ENCODE measurements around the gene PTPN11.
"Not testable (repeated sequence)": the region's sequence is repeated elsewhere in the genome, so short reads cannot be mapped to it uniquely, and the experiment has no call there.

PTPN11 gene

DNA sequence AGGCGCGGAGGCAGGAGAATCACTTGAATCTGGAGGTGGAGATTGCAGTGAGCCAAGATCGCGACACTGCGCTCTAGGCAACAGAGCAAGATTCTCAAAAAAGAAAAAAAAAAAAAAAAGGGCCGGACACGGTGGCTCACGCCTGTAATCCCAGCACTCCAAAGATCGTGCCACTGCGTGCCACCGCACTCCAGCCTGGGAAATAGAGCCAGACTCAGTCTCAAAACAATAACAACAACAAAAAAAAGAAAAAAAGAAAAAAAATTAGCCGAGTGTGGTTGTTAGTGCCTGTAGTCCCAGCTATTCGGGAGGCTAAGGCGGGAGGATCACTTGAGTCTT, 8.9 kb upstream of the PTPN11 start:
- no peak for DNase-seq

DNA sequence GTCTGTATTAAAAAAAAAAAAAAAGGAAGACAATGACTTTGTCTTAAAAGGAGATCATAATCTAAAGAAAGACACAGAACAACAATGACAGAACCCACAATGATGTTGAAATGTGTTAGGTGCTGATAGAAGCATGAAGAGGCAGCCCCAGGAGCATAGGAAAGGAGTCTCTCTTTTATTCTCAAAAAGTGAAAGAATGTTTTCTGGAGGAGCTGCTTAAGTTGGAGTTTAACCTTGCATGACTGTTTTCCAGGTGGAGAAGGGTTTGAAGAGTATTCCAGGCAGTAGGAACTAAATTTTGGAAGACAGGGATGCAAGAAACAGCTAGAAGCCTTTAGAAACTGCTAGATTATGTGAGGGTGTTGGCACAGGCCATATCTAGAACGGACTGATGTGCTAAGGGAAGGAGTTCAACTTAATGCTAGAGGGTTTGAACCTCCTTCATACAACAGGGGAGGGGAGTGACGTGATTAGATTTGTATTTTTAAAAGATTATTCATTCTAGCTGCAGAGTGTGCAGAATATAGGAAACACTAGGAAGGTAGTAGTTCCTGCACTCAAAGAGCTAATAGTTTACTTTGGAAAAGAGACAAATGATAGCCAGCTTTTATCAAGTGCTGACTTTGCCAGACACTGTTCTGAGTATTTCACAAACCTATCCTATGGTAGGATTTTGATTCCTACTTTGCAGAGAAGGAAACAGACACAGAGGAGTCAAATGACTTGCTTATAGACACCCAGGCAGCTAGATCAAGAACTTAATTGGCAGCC, 4.7 kb upstream of the PTPN11 start:
- DNase-seq, result no peak

DNA sequence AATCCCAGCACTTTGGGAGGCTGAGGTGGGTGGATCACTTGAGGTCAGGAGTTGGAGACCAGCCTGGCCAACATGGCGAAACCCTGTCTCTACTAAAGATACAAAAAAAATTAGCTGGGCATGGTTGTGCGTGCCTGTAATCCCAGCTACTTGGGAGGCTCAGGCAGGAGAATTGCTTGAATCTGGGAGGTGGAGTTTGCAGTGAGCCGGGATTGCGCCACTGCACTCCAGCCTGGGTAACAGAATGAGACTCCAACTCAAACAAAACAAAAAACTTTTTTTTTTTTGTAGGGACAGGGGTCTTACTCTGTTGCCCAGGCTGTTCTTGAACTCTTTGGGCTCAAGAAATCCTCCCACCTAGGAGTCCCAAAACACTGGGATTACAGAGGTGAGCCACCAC, 3.3 kb upstream of the PTPN11 start:
- not testable (repeated sequence) for DNase-seq

DNA sequence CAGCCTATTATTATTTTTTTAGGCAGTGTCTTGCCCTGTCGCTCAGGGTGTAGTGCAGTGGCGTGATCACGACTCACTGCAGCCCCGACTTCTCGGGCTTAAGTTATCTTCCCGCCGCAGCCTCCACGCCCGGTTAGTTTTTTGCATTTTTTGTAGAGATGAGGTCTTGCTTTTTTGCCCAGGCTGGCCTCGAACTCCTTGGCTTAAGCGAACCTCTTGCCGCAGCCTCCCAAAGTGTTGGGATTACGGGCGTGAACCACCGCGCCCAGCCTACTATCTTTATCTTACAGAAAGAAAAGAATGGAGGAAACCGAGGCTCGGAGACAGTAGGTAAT, 507 bp upstream of the PTPN11 start:
- DNase-seq, result no peak

DNA sequence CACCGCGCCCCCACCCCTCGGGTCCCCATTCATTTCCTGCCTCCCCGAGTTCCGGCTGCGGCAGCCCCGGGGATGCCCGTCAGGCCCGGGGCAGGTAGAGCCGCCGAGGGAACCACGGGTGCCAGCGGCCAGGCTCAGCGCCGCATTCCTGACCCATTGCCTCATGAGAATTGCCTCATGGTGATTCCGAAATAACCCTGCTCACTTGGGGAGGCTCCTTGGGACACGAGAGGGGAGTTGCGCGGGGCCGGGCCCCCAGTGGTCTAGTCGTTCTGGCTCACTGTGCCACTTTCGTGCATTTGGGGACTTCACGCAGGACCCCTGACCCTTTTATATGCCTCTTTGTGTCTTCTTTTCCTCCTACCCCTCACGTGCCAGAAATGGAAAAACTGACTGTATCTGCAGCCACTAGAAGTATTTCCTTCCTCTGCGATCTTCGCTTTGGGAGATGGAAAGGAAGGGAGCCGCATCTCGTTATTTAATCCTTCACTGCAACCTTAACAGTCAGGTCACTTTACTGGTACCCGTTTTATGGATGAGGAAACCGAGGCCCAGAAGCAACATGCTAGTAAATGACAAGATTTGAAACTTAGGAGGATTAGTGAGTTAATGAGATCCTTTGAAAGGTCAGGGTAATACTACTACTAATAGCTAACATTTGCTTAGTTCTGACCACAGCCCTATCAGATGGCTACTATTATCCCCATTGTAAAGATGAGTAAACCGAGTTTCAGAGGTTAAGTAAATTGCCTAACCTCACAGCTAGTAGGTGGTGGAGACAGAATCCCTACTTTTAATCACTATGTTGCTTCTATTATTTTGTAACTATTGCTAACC, 768 bp downstream of the PTPN11 start:
- peak in 1 of 2 experiments; percentile 10 for DNase-seq

DNA sequence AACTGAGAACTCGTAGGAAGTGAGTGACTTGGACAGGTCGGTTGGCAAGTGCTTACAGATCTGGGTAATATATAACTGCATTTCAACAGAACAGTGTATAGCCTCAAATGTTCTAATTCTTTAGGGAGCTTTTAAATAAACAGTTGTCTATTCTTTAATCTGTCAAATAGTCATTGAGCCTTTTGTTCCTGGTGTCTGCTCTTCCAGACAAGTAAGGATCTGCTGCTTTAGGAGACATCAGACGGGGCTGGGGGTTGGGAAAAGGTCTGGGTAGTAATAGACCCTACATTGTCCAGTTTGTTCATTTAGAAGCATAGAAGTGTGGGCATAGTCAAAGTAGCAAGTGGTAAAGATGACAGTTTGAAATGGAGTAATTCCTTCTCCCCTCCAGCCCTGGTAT, 2.0 kb downstream of the PTPN11 start:
- no peak for DNase-seq

DNA sequence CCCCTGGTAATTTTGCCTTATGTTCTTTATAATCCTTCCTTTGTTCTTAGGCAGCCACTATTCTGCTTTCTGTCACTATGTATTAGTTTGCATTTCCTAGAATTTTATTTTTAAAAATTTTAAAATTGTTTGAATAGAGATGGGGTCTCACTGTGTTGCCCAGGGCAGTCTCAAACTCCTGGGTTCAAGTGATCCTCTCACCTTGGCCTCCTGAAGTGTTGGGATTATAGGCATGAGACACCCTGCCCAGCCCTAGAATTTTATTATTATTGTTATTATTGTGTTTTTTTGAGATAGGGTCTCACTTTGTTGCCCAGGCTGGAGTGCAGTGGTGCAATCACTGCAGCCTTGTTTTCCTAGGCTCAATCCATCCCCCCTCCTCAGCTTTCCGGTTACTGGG, 2.6 kb downstream of the PTPN11 start:
- DNase-seq, result no peak

DNA sequence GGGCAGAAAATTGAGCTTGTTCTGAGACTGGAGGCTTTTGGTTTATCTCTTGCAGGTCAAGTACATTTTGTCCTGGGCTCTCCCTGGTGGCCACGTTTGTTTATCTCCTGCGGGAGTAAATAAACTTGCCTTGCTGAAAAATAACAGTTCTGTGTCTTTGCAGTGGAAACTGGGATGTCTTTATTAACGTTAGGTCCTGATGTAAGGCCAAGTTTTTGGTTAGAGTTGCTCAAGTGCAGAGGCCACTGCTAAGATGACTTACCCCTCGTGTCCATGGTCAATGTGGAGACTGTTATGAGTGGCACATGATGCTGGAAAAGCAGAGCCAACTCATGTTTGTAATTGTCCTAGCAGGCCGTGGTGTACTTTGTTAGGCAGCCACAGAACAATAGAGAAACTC, 3.8 kb downstream of the PTPN11 start:
- no peak for DNase-seq

DNA sequence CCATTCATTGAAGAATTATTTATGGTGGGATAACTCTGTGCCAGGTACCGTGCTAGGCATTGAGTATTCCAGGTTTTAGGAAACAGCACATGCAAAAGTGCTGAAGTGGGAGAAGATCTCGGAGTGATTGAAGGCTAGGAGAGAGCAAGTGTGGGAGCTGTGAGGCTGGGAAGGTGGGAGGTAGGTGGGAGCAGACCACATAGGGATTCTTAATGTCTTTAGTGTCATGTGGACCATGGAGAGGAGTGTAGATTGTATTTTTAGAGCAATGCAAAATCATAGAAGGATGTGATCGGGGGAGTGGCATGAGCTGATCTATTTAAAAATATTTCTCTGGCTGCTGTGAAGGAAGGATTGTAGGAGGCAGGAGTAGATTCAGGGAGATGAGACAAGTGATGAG, 5.4 kb downstream of the PTPN11 start:
- DNase-seq, result no peak

DNA sequence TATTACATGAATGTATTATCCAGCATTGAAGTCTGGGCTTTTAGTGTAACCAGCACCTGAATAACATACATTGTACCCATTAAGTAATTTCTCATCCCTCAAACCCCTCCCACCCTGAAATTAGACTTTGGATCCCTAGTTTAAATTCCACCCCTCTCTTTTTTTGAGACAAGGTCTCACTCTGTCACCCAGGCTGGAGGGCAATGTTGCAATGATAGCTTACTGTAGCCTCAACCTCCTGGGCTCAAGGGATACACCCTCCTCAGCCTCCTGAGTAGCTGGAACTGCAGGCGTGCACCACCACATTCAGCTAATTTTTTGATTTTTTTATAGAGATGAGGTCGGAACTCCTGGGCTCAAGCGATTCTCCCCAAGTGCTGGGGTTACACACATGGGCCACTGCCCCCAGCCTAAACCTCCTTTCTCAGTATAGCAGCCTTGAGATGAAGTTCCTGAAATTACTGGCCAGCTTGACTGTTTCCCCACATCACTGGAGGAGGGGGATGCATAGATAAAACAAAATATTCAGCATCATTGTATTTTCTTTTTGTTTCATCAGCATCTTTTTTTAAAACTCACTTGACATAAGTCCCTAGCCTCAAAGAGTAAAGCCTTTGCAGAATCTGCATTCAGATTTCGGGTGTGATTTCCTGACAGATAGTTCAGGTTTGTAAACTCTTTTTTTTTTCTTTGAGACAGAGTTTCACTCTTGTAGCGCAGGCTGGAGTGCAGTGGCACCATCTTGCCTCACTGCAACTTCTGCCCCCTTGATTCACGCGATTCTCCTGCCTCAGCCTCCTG, 7.0 kb downstream of the PTPN11 start:
- no peak for DNase-seq

DNA sequence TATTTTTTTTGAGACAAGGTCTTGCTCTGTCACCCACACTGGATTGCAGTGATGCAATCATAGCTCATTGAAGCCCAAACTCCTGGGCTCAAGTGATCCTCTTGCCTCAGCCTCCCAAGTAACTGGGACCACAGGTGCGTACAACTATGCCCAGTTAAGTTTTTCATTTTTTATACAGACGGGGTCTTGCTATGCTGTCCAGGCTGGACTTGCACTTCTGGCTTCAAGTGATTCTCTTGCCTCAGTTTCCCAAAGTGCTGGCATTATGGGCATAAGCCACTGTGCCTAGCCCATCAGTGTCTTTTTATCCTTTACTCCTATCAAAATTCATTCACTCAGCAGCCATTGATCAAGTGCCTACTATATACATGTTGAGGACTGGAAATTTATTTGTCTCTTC, 9.0 kb downstream of the PTPN11 start:
- no peak for DNase-seq

DNA sequence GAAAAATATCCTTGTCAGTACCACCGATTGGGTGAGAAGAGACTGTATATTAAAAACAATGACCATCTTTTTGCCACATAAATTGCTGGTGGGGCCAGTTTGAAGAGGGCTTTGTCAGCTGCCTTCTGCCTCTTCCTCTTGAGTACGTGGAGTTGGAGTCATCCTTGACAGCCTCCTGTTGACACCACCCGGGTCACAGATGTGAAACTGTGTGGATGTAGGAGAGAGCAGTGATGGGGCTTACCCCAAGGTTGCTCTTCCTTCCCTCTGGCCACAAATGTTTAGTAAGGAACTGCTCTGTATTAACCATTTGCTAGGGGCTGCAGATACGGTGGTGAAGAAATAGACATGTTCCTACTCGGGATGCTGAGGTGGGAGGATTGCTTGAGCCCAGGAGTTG, 12.2 kb downstream of the PTPN11 start:
- no peak for DNase-seq

DNA sequence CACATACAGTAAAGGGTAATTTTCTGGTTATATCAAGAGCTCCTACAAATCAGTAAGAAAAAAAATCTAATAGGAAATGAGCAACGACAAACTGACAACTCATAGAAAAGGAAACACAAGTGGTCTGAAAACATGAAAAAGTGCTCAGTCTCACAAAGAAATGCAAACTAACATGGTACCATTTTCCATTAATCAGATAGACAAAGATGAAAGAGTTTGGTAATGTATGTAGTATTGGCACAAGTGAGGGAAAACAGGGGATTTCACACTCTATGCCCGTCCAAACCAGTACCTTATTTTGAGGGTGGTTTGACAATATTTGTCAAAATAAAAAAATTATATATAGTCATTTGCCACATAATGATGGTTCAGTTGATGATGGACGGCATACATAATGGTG, 13.2 kb downstream of the PTPN11 start:
- no peak for DNase-seq

DNA sequence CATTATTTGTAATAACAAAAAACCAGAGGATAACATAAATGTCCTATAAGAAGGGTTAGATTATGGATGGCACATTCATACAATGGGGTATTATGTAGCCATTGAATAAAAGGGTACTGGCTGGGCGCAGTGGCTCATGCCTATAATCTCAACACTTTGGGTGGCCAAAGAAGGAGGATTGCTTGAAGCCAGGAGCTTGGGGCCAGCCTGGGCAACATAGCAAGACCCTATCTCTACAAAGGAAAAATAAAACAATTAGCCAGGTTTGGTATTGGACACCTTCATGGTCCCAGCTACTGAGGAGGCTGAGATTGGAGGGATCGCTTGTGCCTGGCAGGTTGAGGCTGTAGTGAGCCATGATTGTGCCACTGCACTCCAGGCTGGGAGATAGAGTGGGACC, 14.8 kb downstream of the PTPN11 start:
- no peak for DNase-seq

DNA sequence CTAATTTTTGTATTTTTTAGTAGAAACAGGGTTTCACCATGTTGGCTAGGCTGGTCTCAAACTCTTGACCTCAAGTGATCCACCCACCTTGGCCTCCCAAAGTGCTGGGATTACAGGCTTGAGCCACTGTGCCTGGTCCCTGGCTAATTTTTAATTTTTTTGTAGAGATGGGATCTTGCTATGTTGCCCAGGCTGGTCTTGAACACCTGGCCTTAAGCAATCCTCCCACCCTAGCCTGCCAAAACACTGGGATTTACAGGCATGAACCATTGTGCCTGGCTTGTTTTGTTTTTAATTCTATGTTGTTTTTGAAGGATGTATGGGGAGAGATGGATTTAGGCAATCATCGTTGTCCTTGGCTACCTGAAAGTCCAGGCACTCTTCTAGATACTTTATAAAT, 19.9 kb downstream of the PTPN11 start:
- not testable (repeated sequence) for DNase-seq

DNA sequence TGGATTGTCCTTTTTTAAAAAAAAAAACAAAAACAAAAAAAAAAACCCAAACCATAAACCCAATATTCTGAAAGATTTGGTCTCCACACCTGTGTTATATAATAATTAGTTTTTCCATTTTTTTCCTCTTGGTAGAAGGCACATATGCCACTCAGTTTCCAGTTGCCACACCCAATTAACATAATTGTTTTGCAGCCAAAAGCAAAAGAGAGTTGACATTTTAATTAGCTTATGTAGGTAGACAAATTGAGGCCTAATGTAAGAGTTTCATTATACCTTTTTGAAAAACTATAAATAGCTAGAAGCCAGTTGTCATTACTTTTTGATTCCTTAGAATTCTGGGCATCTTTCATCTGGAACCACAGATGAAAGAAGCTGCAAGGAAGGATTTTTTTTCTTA, 21.0 kb downstream of the PTPN11 start:
- DNase-seq, result no peak

DNA sequence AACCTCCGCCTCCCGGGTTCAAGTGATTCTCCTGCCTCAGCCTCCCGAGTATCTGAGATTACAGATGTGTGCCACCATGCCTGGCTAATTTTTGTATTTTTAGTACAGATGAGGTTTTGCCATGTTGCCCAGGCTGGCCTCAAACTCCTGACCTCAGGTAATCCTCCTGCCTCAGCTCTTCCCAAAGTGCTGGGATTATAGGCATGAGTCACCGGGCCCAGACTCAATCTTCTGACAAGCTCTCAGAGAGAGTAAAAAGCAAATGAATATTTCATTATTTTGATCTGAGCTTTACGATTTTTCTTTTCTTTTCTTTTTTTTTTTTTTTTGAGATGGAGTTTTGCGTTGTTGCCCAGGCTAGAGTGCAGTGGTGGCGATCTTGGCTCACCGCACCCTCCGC, 21.9 kb downstream of the PTPN11 start:
- DNase-seq, result not testable (repeated sequence)

DNA sequence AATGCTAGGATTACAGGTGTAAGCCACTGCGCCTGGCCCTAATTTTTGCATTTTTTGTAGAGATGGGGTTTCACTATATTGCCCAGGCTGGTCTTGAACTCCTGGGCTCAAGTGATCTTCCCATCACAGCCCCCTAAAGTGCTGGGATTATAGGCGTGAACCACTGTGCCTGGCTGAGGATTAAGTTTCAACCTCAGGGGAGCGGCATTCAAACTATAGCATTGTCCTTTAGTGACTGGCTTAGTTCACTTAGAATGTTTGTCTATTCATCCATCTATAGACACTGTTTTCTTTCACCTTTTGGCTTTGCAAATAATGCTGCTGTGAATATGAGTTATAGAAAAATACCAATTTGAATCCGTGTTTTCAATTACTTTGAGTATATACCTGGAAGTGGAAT, 25.2 kb downstream of the PTPN11 start:
- no peak for DNase-seq

DNA sequence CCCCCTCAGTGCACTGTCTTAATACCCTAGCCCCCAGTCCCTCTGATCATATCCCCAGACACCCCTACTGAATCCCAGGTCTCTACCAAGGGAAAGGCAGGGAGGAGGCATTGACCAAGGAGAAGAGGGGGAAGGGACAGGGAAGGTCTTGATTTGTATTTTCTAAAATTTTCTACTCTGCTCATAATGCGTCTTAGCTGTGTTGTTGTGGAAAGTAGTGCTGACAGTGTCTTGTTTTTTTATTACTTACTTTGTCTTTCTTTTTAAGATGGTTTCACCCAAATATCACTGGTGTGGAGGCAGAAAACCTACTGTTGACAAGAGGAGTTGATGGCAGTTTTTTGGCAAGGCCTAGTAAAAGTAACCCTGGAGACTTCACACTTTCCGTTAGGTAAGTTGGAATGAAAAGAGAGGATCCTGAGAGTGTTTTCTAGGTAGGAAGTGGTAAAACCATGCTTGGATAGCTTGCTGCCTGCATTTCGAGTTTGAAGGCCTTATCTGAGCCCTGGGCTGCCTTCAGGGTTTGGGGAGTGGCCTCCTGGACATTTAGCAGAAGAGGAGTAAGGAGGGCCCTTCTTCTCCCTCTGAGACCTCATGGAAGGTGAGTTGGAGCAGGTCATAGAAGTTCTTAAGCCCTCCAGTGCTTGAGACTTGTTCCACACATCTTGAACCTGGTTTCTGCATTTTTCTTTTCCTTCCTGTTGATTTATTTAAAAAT, 27.4 kb downstream of the PTPN11 start:
- no peak for DNase-seq

DNA sequence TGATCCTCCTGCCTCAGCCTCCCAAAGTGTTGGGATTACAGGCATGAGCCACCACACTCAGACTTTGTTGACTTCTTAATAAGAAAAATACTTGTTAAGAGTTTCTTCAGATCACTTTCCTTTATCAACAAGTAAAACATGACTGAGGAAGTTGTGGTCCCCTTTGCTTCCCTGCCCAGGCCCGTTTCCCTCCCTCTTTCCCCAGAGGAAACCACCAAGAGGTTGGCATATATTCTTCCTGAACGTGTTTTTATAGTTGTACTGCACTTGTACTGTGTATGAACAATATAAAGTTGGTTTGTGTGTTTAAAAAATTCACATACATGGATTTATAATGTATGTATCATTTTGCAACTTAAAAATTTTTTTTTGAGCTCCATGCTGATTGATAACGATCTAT, 28.4 kb downstream of the PTPN11 start:
- DNase-seq, result no peak

DNA sequence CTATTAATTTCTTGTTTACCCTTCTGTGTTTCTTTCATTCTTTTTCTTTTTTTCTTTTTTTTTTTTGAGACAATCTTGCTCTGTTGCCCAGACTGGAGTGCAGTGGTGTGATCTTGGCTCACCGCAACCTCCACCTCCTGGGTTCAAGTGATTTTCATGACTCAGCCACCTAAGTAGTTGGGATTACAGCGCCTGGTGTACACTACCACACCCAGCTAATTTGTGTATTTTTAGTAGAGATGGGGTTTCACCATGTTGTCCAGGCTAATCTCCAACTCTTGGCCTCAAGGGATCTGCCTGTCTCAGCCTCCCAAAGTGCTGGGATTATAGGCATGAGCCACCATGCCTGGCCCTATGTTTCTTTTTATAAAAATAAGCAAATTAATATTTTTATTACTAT, 29.4 kb downstream of the PTPN11 start:
- DNase-seq, result not testable (repeated sequence)

DNA sequence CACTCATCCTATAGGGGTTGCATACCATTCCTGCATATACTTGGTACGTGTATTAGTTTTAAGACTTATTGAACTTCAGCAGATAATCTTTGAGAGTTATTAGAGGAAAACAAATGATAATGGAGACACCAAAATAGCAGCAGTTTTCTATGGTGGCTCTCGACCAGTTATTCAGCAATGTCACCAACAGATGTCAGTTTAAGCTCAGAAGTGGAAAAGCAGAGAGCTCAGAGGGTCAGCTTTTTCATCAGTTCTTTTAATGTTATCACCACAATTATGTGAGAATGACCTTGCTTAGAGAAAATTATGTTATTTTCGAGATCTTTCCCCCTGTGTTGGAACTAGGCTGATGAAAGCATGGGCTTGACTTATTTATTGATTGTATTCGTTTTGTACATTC, 32.0 kb downstream of the PTPN11 start:
- no peak for DNase-seq

DNA sequence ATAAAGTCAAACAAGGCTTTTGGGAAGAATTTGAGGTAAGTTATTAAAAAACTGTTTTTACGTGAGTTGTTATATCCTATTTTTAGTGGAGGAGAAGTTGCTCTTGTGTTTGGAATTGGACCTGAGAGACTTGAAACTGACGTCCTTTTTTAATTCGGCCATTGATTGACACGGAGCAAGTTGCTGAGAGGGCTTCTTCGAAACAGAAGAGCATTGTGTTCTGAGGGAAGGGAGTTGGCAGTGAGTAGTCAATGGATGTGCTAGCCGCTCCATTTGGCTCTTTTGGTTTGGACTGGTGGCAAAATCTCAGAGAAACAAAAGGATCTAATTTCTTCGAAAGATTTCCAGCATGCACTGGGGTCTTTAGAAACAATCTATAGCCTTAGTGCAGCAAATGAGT, 37.3 kb downstream of the PTPN11 start:
- no peak for DNase-seq

All from NCI-H524 (cell line).